ENCODE data around the gene TGM6.

DNA sequence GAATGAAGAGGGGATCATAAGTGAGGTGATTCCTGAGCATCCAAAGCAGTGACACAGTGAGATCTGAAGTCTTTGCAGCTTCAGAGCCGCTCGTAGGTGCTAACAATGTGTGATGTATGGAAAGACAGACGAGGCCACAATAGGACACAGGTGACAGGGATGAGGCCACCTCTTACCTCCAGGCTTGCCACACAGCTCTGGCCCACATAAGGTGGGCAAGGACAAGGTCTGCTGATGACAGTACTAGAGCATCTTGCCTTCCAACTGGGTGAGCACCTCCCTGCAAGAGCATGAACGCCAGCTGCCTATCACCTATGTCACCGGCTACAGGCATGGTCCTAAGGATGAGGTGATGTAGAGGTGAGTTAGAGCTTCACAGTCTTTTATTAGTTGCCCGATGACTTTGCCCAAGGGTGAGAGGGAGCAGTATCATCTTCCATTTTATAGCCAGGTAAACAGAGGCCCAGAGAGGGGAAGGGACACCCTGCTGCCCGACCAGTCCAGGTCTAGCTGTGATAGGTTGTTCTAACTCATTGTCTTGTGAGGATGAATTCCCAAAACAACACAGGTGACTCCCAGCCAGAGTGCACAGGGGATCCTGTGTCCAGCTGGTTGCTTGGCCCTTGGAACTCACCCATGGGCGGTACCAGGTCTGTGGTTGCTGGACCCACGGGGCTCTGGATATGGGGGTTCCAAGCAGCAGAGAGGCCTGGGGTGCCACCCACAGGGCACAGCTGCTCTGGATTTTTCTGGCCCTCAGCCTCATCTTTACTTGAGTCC, 6.2 kb upstream of the TGM6 start:
- TF ChIP-seq, protein P1, sequence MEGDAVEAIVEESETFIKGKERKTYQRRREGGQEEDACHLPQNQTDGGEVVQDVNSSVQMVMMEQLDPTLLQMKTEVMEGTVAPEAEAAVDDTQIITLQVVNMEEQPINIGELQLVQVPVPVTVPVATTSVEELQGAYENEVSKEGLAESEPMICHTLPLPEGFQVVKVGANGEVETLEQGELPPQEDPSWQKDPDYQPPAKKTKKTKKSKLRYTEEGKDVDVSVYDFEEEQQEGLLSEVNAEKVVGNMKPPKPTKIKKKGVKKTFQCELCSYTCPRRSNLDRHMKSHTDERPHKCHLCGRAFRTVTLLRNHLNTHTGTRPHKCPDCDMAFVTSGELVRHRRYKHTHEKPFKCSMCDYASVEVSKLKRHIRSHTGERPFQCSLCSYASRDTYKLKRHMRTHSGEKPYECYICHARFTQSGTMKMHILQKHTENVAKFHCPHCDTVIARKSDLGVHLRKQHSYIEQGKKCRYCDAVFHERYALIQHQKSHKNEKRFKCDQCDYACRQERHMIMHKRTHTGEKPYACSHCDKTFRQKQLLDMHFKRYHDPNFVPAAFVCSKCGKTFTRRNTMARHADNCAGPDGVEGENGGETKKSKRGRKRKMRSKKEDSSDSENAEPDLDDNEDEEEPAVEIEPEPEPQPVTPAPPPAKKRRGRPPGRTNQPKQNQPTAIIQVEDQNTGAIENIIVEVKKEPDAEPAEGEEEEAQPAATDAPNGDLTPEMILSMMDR (optimal IDR thresholded peaks at IDR 0.05 in 1 of 3, IDR thresholded peaks at IDR 0.05 in 1 of 3, conservative IDR thresholded peaks at IDR 0.05 in 1 of 3; ENCODE audit: extremely low read depth in 1 of 3, insufficient read depth in 2 of 3, low read length in 3 of 3): no peak
- TF ChIP-seq EZH2 (IDR thresholded peaks at IDR 0.05; ENCODE audit: low read length): no peak

Data from keratinocyte (primary cell).